ENCODE measurements around the gene OPCML.

Gene OPCML

DNA sequence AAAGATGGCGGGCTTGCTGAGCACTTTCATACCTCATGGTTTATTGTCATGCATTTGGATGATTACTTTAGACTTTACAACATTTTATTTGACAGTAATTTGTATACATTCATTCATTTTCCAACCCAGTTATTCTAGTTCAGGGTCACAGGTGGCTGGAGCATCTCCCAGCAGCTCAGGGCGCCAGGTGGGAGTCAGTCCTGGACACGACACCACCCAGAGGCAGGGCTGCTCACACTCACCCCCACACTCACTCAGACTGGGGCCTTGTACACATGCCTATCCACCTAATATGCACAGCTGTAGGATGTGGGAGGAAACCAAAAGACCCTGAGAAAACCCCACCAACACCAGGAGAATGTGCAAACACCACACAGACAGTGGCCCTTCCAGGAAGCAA, 123.9 kb downstream of the OPCML start:
- no peak for DNase-seq

DNA sequence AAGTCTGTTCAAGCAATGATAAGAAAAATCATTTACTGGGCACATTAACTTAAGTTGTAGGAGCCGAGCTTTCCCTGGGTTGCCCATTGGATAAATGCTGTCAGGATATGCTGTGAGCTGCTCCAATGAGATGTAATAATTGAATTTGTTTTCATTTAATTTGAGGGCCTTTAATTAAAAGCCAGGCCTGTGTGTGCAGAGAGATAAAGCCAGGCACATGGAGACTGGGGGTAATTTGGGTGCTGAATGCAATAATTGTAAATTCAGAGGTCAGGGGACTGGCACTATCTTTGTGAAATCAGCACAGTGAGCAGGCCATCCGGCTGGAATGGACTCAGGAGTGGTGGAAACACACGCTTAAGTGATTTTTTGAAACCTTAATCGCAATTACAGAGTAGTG, 125.8 kb downstream of the OPCML start:
- no peak for DNase-seq

DNA sequence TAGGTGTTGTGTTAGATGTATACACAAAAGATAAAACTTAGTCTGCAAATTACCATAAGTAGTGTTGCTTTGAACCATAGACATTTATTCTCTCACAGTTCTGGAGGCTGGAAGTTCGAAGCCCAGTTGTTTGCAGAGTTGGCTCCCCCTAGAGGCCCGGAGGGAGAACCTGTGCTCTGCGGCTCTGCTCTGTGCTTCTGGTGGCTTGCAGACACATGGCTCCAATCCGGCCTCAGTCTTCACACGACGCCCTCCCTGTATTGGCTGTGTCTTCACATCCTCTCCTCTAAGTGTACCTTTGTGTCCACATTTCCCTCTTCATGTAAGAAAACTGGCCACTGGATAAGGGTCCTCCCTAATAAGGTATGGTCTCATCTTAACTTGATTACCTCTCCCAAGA, 128.4 kb downstream of the OPCML start:
- no peak for DNase-seq

DNA sequence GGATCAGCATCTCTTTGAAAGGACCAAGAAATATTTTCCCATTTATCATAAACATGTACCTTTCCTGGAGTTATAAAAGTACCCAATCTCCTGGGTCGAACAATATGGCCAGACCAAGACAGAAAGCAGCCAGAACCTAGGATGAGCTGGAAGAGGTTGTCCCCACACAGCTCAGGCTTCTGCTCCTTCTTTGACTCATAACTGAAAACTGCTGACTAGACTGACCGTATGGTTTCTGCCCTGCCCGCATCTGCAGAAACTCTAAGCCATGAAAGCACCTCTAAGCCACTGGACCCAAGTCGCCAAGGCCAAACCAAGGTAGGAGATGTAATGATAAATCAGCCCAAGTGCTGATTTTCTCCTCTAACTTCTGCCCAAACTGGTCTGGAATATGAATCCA, 129.8 kb downstream of the OPCML start:
- no peak for DNase-seq

DNA sequence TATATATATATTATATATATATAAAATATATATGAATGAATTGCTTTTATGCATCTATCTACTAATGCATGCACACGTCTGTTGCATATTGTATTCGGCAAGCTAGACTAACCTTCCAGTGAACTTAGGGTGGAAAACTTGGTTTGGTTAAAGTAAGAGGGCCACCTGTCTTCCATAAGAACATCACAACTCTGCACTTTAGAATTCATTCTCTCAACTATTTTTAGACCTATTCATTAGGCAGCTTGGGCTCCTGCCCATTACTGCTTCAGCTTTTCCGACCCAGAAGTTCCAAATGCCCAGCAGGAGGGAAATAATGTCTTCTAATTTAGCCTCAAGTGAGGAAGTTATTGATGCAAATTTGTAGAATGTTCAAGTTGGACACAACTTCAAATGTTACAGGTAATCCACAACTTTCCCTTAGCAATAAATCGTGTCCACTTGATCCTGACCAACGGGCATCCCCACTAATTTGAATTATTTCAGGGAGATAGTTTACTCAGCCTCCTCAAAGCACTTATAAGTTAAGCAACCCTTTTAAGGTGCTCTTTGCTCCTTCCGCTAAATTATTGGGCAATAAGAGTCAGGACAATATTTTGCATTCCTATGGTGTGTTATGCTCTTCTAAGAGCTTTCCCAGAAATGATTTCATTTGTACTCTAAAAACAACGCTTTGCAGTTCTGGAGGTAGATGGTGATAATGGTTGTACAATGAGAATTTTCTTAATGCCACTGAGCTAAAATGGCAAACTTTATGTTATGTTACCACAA, 132.3 kb downstream of the OPCML start:
- no peak for DNase-seq

DNA sequence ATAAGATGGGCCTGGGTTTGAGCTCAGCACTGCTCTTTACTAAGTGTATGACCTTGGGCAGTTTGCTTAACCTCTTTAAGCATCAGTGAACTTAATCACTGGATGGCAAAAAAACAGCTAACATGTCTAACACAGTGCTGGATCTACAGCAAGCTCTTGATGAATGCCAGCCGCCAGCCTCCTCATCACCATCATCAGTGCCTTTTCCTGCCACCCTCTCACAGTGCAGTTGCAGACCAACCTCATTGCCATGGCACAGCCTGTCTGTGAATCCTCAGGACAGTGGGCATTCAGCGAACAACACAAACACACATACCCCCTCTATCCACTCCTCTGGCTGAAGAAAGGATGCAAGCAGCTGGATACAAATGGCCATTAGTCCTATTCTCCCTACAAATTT, 133.0 kb downstream of the OPCML start:
- no peak for DNase-seq

DNA sequence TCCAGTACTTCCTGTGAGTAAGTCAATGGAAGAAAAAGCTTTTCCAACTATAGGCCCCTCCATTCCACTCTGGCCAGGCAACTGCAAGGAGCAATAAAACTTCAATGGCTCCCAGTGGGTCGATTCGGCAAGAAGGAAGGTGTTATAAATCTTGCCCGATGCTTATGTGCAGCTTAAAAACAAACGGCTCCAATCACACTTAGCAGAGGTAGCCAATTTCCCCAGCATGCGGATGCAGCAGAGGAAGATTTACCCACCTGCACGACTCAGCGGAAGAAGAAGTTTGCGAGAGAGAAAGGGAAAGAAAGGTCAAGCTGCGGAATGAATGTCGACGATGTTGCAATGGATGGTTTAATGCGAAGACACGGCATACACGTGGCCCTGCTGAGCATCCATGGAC, 141.5 kb downstream of the OPCML start:
- no peak for DNase-seq

DNA sequence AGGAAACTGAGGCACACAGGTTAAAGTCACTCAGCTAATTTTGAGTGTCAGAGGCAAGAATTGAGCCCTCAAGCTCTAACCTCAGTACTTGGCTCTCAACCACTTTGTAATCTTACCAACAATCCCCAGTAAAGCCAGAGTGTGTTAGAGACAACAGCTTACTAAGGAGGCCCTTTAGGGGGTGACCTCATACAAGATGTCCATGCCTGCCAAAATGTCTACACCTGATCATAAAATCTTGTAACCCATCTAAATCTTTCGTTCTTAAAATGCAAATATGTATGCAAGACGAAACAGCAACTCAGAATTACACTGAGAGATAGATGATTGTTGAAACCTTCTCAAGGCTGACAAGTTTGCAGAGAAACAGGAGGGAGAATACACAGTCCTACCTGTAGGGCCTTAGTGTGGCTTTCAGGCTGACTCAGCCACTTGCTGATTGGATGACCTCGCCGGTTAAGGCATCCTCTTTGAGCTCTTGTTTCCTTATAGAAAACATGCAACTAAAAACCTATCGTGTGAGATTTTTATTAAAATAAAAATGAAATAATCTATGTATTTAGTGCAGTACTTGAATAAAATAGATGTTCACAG, 143.2 kb downstream of the OPCML start:
- DNase-seq: no peak

DNA sequence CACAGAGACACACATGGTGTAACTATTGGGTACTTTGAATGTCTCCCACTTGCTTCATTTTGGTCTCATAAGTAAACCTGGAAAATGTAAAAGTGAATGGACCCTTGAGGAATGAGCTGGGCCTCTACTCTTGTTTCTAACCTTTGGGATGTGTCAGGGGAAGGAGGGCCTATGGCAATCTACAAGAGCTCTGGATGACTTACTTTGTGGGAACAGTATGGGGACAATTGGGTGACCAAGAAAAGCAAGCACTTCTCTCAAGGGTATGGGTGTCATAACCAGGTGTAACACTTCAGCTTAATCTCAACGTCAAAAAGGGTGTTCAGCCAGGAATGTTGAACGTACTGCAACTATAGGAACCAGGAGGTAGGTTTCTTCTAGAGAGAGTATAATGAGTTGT, 144.0 kb downstream of the OPCML start:
- DNase-seq: no peak

DNA sequence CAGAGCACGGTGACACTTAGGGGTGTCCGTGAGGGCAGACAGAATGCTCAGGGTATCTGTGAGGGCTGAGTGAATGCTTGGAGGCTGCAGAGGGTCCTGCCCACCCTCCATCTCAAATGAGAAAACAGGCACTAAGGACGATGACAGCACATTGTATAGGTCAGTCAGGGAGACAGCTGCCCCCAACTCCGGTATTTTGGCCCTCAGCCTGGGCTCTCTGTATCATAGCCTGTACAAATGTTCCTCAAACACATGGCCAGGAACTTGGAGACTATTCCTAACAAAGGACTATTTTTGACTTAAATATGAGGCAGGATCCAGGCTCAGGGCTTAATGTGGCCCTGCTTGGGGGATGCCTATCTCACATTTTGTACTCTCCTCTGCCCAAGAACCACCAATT, 145.4 kb downstream of the OPCML start:
- DNase-seq: no peak

DNA sequence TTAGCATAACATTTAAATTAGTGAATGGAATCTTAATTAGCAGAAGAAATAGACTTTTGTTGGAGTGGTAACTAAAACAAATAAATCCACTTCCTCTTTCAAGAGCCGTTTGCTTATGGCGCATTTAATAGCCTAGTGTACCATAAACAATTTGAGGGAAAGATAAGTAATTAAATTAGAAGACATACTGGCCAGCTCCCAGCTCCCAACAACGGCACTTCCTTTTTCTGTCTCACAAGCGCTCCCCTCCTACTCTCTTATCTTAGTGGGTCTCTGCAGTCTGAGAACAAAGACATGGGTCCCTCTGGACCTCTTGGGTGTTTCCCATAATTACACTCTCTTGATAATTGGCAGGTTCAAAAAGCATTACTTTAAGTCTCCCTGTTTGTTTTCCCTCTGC, 146.0 kb downstream of the OPCML start:
- no peak for DNase-seq

DNA sequence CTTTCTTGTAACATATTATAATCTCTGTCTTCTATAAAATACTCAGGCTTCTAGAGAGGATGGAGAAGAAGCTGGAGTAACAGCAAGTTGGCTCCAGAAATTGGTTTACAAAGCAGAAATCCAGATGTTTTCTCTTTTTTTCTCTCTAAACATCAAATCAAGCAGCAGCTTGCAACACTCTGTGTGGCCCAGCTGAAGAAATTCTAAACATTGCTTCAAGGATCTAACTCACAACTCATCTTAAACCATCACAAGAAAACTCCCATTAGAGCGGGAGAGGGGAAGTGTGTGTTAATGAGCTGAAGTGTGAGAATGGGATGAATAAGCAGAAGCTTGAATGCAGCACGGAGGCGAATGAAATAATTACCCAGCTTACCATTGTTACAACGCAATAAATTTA, 146.5 kb downstream of the OPCML start:
- DNase-seq: no peak

DNA sequence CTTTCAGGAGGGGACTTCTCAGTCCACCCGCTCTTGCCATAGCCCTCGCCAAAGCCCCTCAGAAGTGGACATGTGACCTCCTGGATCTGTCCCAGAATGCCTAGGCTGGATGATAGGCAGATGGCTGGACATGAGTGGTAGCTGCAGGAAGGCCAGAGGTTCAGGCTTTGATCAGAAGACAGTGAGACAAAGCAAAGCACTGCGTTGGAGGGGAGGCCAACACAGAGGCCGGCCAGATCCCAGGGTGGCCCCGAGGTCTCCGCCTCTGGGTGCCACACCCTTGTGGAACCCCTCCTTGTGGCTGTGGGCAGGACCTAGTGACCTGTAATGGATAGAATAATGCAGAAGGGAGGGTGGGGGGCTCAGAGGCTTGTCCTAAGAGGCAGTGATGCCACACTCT, 147.6 kb downstream of the OPCML start:
- DNase-seq: no peak

DNA sequence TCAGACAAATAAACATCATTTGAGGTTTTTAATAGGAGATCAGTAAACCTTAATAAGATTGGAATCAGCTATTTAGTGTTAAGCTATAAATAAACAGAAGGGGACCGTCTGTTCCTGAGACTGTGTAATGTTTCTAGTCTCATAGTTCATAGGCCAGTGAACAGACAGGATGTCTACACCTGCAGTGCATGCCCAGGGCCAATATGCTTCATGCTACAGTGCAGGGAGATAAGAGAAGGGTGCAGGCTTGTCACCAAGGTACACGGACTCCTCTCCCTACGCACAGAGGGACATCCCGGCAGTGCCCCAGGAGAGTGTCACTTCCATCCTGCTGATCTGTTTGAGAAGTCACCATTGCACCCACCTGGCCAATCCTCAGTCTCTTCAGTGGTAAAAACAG, 148.6 kb downstream of the OPCML start:
- DNase-seq: no peak

DNA sequence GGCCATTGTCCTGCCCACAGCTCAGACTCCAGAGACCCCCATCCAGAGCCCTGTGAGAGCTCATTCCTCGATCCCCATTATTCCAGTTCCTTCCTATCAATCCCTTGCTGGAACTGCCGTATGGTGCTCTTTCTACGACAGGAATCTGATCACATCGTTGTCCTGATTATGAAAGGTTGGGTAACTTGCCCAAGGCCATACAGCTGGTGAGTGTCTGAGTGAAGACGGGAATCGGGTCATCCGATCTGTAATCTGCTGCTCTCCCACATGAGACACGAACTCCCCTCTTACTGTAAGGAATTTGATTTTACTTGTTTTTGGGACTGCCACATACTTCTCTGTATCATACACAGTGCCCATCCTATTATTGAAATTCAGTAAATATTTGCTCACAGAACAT, 149.1 kb downstream of the OPCML start:
- no peak for DNase-seq

DNA sequence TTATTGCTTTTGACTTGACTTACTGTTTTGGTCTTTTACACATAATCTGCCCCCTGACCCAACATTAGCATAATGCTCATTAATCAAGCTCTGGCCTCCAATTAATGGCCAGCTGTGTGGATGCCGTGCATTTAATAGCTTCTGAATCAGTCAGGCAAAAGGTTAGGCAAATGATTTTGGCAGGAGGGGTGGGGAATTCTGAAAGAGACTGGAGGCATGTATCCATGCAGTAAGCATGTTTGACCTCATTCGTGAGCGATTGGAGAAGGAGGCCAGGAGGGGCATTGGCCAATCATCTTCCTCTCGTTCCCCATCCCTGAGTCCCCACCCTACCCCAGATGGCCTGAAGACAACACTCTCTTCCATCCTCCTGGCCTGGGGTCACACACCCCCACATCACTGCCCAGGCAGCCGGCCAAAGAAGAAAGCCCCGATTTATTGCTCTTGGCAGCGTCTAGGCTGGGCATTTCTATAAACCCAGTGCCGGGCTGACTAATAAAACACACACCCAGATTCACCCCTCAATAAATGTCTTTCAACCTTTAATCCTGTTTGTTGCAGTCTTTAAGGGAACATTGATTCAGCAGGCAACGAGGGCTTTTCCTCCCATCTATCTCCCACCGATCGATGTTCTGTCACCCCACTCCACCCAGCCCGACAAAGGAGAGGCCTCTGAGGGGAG, 150.0 kb downstream of the OPCML start:
- no peak for DNase-seq

DNA sequence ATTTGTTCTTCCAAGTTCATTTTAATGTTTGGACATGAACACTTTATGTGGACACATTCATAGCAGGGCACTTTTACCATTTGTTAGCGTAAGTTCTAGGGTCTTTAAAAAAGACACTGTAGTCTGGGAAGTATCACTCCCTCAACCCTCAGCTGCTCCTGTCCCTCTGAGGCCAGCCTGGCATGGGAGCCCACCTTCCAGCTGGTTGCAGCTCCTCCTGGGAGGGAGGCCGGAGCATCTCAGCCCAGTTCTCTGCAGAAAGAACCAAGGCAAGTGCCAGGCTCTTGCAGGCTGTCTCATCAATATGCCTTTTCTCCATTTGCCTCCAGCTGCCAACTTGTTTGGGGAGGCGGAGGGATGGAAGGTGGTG, 150.6 kb downstream of the OPCML start:
- no peak for DNase-seq

DNA sequence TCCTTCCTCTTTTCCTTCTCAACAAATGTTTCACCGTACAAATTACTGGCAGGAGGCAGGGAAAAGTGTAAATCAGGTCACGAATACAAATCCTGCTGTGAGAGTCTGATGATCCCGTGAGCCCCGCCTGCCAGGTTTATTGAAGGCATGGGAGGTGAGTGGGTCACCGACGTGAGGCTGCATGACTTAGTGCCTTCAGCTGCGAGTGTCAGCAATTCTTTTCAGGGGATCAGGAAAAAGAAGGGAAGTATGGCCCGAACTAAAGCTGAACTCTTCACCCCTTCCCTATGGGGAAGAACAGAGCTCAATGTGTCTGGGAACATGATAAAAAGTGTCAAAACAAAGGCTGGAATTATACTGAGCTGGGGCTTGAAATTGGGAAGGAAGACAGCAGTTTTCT, 166.2 kb downstream of the OPCML start:
- no peak for DNase-seq

DNA sequence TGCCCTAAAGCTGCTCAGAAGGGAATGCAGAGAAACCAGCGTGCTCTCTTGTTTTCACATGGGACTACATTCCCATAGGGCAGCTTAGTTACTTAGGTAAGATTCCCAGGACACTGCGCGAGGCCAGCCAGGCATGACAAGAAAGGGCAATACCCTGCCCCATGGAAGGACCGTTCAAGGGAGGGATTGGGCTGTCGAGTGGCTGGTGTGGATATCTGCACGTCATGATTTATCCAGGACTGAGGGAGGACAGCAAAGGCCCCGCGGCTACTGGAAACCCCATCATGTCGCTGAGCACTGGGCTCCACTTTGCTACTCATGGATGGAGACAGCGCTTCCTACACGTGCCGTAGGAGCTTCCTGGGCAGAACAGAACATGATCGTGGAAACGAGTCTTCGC, 169.4 kb downstream of the OPCML start:
- DNase-seq: no peak

DNA sequence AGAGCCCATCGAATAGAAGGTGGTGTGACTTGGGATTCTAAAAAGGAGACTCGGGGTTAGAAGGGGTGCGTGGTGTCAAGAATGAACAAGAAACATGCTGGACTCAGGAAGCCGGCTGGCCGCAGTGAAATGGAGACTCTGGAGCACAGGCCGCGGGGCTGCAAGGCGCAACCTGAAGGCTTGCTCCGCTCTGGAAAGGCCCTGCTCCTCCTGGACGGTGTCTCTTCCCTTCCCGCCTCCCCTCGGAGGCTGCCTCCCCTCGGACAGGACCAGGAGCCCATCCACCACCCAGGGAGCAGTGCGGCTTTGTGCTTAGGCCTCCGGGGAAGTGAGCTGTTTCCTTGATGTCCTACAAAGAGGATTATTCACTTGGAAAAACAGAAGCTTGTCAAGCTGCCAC, 170.1 kb downstream of the OPCML start:
- no peak for DNase-seq

DNA sequence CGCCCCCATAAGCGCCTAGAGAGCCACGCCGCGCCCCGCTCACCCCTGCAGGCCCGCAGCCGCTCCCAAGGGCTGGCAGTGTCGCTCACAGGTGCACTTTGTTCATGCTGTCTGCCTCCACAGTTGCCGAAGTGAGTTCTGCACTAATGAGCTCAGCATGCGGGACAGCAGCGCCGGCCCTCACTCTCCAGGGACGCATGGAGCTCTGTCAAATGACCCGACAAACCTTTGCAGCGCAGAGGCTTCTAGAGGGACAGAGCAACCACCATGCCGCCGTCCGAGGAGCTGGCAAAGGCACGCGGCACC, 170.7 kb downstream of the OPCML start:
- DNase-seq: no peak

DNA sequence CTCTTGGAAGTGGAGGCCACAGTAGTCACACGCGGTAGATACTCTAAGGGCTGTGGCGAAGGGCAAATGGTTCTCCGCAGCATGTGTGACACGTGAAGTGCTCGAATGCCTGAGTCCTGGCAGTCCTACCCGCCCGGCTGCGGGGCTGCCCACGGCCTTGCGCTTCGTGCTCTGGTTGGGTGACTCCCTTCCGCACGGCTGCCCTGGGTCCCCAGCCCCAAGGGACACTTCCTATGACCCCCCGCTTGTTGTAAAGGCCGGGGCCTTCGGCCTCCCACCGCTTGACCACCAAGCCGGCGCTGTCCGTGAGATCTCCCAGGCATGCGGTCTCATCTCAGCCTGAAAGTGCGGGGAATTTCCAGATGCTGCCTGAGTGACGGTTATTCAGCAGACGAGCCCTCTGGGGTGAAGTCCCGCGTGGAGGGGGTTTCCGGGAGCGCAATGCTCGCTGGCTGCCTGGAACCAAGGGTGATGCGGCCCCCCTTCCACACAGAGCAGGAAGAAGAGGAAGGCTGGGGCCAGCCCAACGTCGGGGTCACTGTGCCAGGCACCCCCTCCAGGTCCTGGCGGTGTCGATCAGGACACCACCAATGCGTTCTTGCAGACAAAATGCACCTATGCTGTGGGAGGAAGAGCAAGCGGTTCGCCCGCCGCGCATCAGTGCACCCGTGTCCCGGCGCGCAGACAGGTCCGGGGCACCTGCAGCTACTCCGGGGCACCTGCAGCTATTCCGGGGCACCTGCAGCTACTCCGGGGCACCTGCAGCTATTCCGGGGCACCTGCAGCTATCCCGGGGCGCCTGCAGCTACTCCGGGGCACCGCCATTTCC, 171.2 kb downstream of the OPCML start:
- DNase-seq: no peak

DNA sequence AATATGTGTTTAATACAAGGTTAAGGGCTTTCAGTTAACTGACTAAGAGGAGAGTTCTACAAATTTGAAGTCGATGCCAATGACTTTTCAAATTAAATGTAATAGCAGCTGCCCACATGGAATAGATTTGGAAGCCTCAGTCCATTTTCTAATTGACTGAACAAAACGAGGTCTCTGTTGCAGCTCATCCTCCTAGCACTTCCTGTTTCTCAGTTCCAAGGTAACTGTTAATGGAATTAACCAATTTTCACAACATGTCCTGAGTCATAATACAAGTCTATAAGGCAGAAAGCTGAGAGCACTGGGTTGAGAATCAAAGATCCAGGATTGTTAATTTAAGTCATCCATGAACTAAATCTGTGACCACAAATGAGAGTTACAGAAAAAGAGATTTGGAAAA, 177.2 kb downstream of the OPCML start:
- DNase-seq: no peak

DNA sequence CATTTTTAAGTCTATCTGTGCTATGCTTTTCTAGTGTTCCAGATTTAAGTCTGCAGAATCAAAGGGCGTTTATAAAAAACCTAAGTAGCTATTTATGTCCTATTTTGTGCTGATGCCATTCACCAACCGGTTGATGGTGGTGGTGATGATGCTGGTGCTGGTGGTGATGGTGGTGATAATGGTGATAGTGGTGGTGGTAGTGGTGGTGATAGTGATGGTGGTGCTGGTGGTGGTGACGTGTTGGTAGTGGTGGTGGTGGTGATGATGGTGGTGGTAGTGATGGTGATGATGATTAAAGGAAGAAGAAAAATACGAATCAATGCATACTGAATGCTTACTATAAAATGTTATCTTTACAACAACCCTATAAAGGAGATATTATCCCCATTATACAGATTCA, 178.2 kb downstream of the OPCML start:
- no peak for DNase-seq

Measured in stimulated activated CD4-positive, alpha-beta T cell treated with anti-CD3 and anti-CD28 coated beads, Interleukin-4, amount 100 ng/mL, for 24 hours (primary cell).